NCI-H345 treated with DMSO at 0.1 percent for 48 hours (cell line): Measurements from ENCODE around the gene TSTD1.
"Not testable (repeated sequence)": the region's sequence is repeated elsewhere in the genome, so short reads cannot be mapped to it uniquely, and the experiment has no call there.

Source experiments
- DNase-seq: peaks from one replicate; lab custom pipeline; 2025; ENCODE audit not compliant: unreplicated experiment; lab: John Stamatoyannopoulos, UW

Gene TSTD1

GRCh38 chr1:161039154-161039545 is 386 bp upstream of the TSTD1 start:
- DNase-seq, result no peak

- peak; percentile 12 for DNase-seq
Measured at GRCh38 chr1:161037661-161038522, 872 bp downstream of the TSTD1 start.

- no peak for DNase-seq
Measured at GRCh38 chr1:161033751-161034150, 5.0 kb downstream of the TSTD1 start.

GRCh38 chr1:161032409-161032808 is 6.4 kb downstream of the TSTD1 start:
- no peak for DNase-seq

GRCh38 chr1:161031874-161032273 is 6.9 kb downstream of the TSTD1 start:
- no peak for DNase-seq

GRCh38 chr1:161029466-161029865 is 9.3 kb downstream of the TSTD1 start:
- not testable (repeated sequence) for DNase-seq

- DNase-seq, result not testable (repeated sequence)
Measured at GRCh38 chr1:161026954-161027353, 11.8 kb downstream of the TSTD1 start.

- DNase-seq, result not testable (repeated sequence)
Measured at GRCh38 chr1:161022432-161022831, 16.3 kb downstream of the TSTD1 start.

GRCh38 chr1:161021970-161022353 is 16.8 kb downstream of the TSTD1 start:
- no peak for DNase-seq

GRCh38 chr1:161021165-161021969 is 17.4 kb downstream of the TSTD1 start:
- DNase-seq, result peak; percentile 98

GRCh38 chr1:161020509-161021164 is 18.1 kb downstream of the TSTD1 start, which contains the start of gene F11R:
TSS of gene F11R (minus strand) at chr1:161021152. CDS start at chr1:161021073, 79 bp downstream.
- no peak for DNase-seq

GRCh38 chr1:161019751-161020495 is 18.8 kb downstream of the TSTD1 start:
- DNase-seq, result peak; percentile 77

GRCh38 chr1:161019111-161019660 is 19.6 kb downstream of the TSTD1 start:
- not testable (repeated sequence) for DNase-seq

- DNase-seq, result no peak
Measured at GRCh38 chr1:161018631-161018930, 20.2 kb downstream of the TSTD1 start.

- DNase-seq, result no peak
Measured at GRCh38 chr1:161017756-161018630, 20.8 kb downstream of the TSTD1 start.

- not testable (repeated sequence) for DNase-seq
Measured at GRCh38 chr1:161017181-161017580, 21.6 kb downstream of the TSTD1 start.

GRCh38 chr1:161016683-161017082 is 22.1 kb downstream of the TSTD1 start:
- DNase-seq, result not testable (repeated sequence)

GRCh38 chr1:161013488-161014230 is 25.1 kb downstream of the TSTD1 start:
- DNase-seq, result no peak

GRCh38 chr1:161013131-161013487 is 25.7 kb downstream of the TSTD1 start:
- no peak for DNase-seq
